HepG2 (cell line): ENCODE results near the gene PSPH. TPM values are rescaled to one million over a fixed set of nuclear protein-coding genes. Genes with fewer than 3 reads are reported as not detected.

Experiments used
- EED ChIP-seq: sonication (generic); formaldehyde crosslinking; IDR thresholded peaks from 2 replicates; pipeline ENCODE4 v1.5.0; 2020; ENCODE audit warnings: mild to moderate bottlenecking, missing genetic modification reagents
- IKZF1 ChIP-seq: fragments of 450-650 bp; IDR thresholded peaks from 2 replicates; pipeline ENCODE4 v1.7.1; 2016
- NCOA5 ChIP-seq: sonication (generic); formaldehyde crosslinking; IDR thresholded peaks from 2 replicates; pipeline ENCODE4 v1.4.0; 2020; ENCODE audit warnings: missing genetic modification reagents
- POLR2G ChIP-seq: fragments of 200-400 bp; formaldehyde crosslinking; IDR thresholded peaks from 2 replicates; pipeline ENCODE4 v1.6.1; 2018; ENCODE audit warnings: mild to moderate bottlenecking, low read depth, low read length, moderate library complexity
- ZNF10 ChIP-seq: sonication (generic); formaldehyde crosslinking; IDR thresholded peaks from 2 replicates; pipeline ENCODE4 v1.4.0; 2020; ENCODE audit warnings: mild to moderate bottlenecking, low read depth, missing genetic modification reagents, borderline replicate concordance
- ZNF280B ChIP-seq: sonication (generic); formaldehyde crosslinking; IDR thresholded peaks from 2 replicates; pipeline ENCODE4 v1.5.0; 2020; ENCODE audit warnings: missing genetic modification reagents, mild to moderate bottlenecking, borderline replicate concordance
- ZNF615 ChIP-seq: sonication (generic); formaldehyde crosslinking; IDR thresholded peaks from 2 replicates; pipeline ENCODE4 v1.5.0; 2020; ENCODE audit warnings: mild to moderate bottlenecking, missing genetic modification reagents, borderline replicate concordance
- ZNF644 ChIP-seq: IDR thresholded peaks from 2 replicates; pipeline ENCODE4 v1.6.1; 2016; ENCODE audit warnings: low read depth
- ZNF646 ChIP-seq: sonication (generic); formaldehyde crosslinking; IDR thresholded peaks from 2 replicates; pipeline ENCODE4 v1.9.0; 2021; ENCODE audit warnings: mild to moderate bottlenecking, missing genetic modification reagents
- ZNF737 ChIP-seq: sonication (generic); formaldehyde crosslinking; IDR thresholded peaks from 2 replicates; pipeline ENCODE4 v1.5.0; 2020; ENCODE audit warnings: missing genetic modification reagents, mild to moderate bottlenecking, borderline replicate concordance
- polyA plus RNA-seq, 8 experiments: library from polyadenylated mRNA; depleted of rRNA in 3 of 8; stranded (reverse) in 7 of 8; unstranded in 1 of 8; fragments of >200 nt; fragmentation: Illumina TruSeq in 4 of 8; extraction: Trizol in 4 of 8; gene quantifications; 2 replicates each; pipeline versions ENCODE4 v1.2.1 to v1.2.3, GENCODE V29; 2011 to 2016; ENCODE audit warnings: low read depth in 4 of 8, missing spikeins in 1 of 8, mixed read lengths in 1 of 8; ENCODE audit not compliant: insufficient read depth in 1 of 8
- total RNA-seq, 5 experiments: library from RNA; depleted of rRNA; stranded (reverse); fragments of >200 nt; fragmentation: Illumina TruSeq; extraction: Trizol; gene quantifications; 2 replicates each; pipeline ENCODE4 v1.2.3, GENCODE V29; 2016; ENCODE audit warnings: low read depth in 1 of 5
- TF ChIP-seq, protein P1 (sequence below): sonication (generic); formaldehyde crosslinking; IDR thresholded peaks from 2 replicates; pipeline ENCODE4 v1.8.1; 2023; ENCODE audit warnings: mild to moderate bottlenecking, moderate library complexity, missing genetic modification reagents
- TF ChIP-seq, protein P2 (sequence below): sonication (generic); formaldehyde crosslinking; IDR thresholded peaks from 2 replicates; pipeline ENCODE4 v1.5.1; 2020; ENCODE audit warnings: mild to moderate bottlenecking, missing genetic modification reagents, borderline replicate concordance

The PSPH gene
- total and polyA plus RNA-seq, 2 of the 13 experiments (the other 11 are each of a cell fraction or from before 2014, with no cell fraction given), result 85.5 to 124 TPM

DNA sequence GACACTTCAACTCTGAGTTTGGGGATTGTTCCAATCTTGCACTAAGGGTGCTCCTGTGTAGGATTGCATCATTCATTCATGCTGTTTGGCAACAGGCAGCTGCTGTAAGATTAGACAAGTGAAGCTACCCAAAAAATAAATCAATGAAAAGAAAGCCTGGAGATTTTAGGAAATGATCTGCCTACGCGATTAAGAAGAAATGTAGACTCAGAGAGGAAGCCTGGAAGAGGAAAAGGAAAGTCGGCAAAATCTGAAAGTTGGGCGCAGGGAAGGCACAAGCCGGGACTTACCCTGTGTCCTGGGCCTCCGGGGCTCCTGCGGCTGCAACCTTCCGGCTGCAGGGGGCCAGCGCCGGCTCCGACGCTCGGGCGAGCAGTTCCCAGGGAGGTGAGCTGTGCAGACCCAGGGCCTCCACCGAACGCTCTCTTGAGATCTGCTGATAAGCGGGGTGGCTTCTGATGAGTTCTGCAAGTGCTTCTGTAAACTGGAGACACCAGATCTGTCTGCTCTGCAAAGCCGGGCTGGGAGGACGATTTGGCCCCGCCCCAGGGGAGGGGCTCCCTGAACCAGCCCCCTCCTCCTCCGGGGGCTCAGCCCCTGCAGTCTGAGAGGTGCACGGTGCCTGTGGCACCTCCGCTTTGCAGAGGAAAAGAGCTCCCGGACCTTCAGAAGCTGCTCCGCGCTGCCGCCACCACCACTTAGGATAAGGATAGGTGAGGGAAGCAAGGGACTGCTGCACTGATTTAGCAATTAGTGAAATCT lies 17.4 kb downstream of the PSPH start (continued):
- no peak; the same call in 1 of the 2 replicates for TF ChIP-seq ZNF280B (CRISPR knock-in tag)
- no peak for TF ChIP-seq IKZF1
- no peak for TF ChIP-seq ZNF646
- peak; percentile 27; the same call in 1 of the 2 replicates for TF ChIP-seq EED (CRISPR knock-in tag)
- TF ChIP-seq ZNF615 (CRISPR knock-in tag), result no peak
- TF ChIP-seq NCOA5 (CRISPR knock-in tag), result no peak
- no peak for TF ChIP-seq ZNF737 (CRISPR knock-in tag)
- TF ChIP-seq, protein P1, sequence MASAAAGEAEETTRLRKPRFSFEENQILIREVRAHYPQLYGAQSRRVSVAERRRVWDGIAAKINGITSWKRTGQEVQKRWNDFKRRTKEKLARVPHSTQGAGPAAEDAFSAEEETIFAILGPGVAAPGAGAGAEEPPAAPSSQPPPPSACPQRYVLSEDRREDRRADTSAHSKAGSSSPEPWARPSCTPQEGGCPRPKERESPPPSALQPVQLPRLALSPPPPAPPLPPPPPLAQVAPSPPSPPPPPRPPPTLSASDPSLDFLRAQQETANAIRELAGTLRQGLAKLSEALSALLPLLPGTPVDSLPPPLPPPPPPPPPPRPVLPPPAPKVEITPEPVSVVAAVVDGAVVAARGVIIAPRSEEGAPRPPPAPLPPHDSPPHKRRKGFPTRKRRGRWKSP (CRISPR knock-in tag), result no peak
- peak; percentile 91 for TF ChIP-seq POLR2G
- no peak for TF ChIP-seq ZNF10 (CRISPR knock-in tag)
- TF ChIP-seq, protein P2, sequence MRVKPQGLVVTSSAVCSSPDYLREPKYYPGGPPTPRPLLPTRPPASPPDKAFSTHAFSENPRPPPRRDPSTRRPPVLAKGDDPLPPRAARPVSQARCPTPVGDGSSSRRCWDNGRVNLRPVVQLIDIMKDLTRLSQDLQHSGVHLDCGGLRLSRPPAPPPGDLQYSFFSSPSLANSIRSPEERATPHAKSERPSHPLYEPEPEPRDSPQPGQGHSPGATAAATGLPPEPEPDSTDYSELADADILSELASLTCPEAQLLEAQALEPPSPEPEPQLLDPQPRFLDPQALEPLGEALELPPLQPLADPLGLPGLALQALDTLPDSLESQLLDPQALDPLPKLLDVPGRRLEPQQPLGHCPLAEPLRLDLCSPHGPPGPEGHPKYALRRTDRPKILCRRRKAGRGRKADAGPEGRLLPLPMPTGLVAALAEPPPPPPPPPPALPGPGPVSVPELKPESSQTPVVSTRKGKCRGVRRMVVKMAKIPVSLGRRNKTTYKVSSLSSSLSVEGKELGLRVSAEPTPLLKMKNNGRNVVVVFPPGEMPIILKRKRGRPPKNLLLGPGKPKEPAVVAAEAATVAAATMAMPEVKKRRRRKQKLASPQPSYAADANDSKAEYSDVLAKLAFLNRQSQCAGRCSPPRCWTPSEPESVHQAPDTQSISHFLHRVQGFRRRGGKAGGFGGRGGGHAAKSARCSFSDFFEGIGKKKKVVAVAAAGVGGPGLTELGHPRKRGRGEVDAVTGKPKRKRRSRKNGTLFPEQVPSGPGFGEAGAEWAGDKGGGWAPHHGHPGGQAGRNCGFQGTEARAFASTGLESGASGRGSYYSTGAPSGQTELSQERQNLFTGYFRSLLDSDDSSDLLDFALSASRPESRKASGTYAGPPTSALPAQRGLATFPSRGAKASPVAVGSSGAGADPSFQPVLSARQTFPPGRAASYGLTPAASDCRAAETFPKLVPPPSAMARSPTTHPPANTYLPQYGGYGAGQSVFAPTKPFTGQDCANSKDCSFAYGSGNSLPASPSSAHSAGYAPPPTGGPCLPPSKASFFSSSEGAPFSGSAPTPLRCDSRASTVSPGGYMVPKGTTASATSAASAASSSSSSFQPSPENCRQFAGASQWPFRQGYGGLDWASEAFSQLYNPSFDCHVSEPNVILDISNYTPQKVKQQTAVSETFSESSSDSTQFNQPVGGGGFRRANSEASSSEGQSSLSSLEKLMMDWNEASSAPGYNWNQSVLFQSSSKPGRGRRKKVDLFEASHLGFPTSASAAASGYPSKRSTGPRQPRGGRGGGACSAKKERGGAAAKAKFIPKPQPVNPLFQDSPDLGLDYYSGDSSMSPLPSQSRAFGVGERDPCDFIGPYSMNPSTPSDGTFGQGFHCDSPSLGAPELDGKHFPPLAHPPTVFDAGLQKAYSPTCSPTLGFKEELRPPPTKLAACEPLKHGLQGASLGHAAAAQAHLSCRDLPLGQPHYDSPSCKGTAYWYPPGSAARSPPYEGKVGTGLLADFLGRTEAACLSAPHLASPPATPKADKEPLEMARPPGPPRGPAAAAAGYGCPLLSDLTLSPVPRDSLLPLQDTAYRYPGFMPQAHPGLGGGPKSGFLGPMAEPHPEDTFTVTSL (CRISPR knock-in tag), result no peak
- no peak for TF ChIP-seq ZNF644 (CRISPR knock-in tag)
